Progenitor cell of endocrine pancreas (in vitro differentiated cells): ENCODE data around the gene COX15. TPM values are rescaled to one million over a fixed set of nuclear protein-coding genes. Genes with fewer than 3 reads are reported as not detected.
A peak's percentile ranks its signal among the peaks of the same experiment; 100 is the strongest.

Source experiments
- DNase-seq: peaks from one replicate; pipeline ENCODE4 v3.0.0; 2021; ENCODE audit warnings: low spot score; ENCODE audit not compliant: unreplicated experiment
- H3K27ac Mint-ChIP-seq: 2 replicates; pipeline ENCODE4 v1.8.0; 2021; ENCODE audit warnings: mild to moderate bottlenecking, moderate library complexity, mixed read lengths
- H3K27me3 Mint-ChIP-seq: 2 replicates; pipeline ENCODE4 v1.8.0; 2021; ENCODE audit warnings: mixed read lengths
- H3K36me3 Mint-ChIP-seq: 2 replicates; pipeline ENCODE4 v1.8.0; 2022; ENCODE audit warnings: mixed read lengths; ENCODE audit not compliant: insufficient read depth
- H3K4me1 Mint-ChIP-seq: 2 replicates; pipeline ENCODE4 v1.8.0; 2021; ENCODE audit warnings: low read depth, mixed read lengths
- H3K4me3 Mint-ChIP-seq: 2 replicates; pipeline ENCODE4 v1.8.0; 2021; ENCODE audit warnings: low read depth, mild to moderate bottlenecking, moderate library complexity, mixed read lengths
- H3K9me3 Mint-ChIP-seq: 2 replicates; pipeline ENCODE4 v1.8.0; 2021; ENCODE audit warnings: low read depth, mixed read lengths
- CTCF ChIP-seq: fragments of 200-600 bp; sonication (generic); IDR thresholded peaks from one replicate; pipeline ENCODE4 v1.5.0; 2021; ENCODE audit warnings: antibody characterized with exemption, mild to moderate bottlenecking; ENCODE audit not compliant: unreplicated experiment
- total RNA-seq: library from RNA; stranded (reverse); gene quantifications from 2 replicates; pipeline ENCODE4 v1.2.1, GENCODE V29; 2021

The COX15 gene
- total RNA-seq, 1 donor from 2014 or later, result 46.6 TPM

- H3K4me1 Mint-ChIP-seq, result no peaks in the 10 kb centered on the region
Measured at GRCh38 chr10:99689461-99689860, 42.5 kb downstream of the COX15 start.

DNA sequence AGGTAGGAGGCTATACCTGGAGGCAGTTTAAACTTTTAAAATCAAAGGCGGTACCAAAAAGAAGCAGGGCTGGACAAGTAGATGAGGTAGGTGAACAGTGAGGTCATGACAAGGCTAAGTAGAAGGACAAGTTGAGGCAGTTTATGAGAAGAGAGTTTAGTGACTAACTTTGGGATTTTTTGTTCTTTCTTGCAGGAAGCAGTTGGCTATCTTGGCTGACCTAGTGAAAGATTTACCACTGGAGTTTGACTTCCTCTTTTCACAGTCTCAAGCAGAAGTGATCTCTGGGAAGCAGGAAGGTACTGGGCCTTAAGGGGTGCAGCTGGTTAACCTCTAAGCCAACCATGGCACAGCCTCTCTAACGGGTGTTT is 46.3 kb downstream of the COX15 start:
- Mint-ChIP-seq H3K27ac (no peak overlapping the region), H3K4me3 (no peak overlapping the region), H3K36me3 (peaks cover 14% of the 10 kb centered on the region), H3K27me3 (no peaks in the 10 kb centered on the region), H3K4me1 (no peaks in the 10 kb centered on the region), H3K9me3 (no peaks in the 10 kb centered on the region)
- no peak for TF ChIP-seq CTCF
- no peak for DNase-seq

More at GRCh38 chr10:99689461-99689860, 42.5 kb downstream of the COX15 start:
- no peaks in the 10 kb centered on the region for H3K9me3 Mint-ChIP-seq
- no peaks in the 10 kb centered on the region for H3K27me3 Mint-ChIP-seq
- H3K4me3 Mint-ChIP-seq, result no peak overlapping the region
- no peak for TF ChIP-seq CTCF
- peaks cover 18% of the 10 kb centered on the region for H3K36me3 Mint-ChIP-seq
- DNase-seq, result no peak
- H3K27ac Mint-ChIP-seq, result no peak overlapping the region

GRCh38 chr10:99682752-99683151 is 49.2 kb downstream of the COX15 start:
- H3K9me3 Mint-ChIP-seq, result no peaks in the 10 kb centered on the region
- H3K4me3 Mint-ChIP-seq, result no peak overlapping the region
- no peaks in the 10 kb centered on the region for H3K4me1 Mint-ChIP-seq
- DNase-seq, result no peak
- no peaks in the 10 kb centered on the region for H3K27me3 Mint-ChIP-seq
- no peak overlapping the region for H3K27ac Mint-ChIP-seq
- peaks cover 17% of the 10 kb centered on the region for H3K36me3 Mint-ChIP-seq
- peak; percentile 29 for TF ChIP-seq CTCF

Other genes with a start within 250 kb of the COX15 start
- gene NKX2-3, start 199.2 kb downstream of the COX15 start, total RNA-seq, result not detected in 2 replicates
- 29.4 and 32.0 TPM in 2 replicates for gene SLC25A28, start 111.7 kb downstream of the COX15 start, total RNA-seq
- gene ENTPD7, start 72.6 kb downstream of the COX15 start, total RNA-seq, result 29.1 and 31.2 TPM in 2 replicates
- 11.6 and 13.0 TPM in 2 replicates for gene CUTC, start 107 bp upstream of the COX15 start, total RNA-seq
- 0.75 and 0.89 TPM in 2 replicates for gene ABCC2, start 50.5 kb upstream of the COX15 start, total RNA-seq